ENCODE measurements around the gene MACROD2. TPM values are rescaled to one million over a fixed set of nuclear protein-coding genes. Genes with fewer than 3 reads are reported as not detected.
A peak's percentile ranks its signal among the peaks of the same experiment; 100 is the strongest.

The MACROD2 gene
- total and polyA plus RNA-seq, 9 donors = 2.0 to 4.9 (median 3.1) TPM

- DNase-seq = no peak
- Histone ChIP-seq H3K4me1 (ENCODE audit: control insufficient read depth, insufficient read depth, low read length) (no peaks in the 10 kb centered on the region), H3K27ac (ENCODE audit: low read length) (no peak overlapping the region), H3K9me3 (replicated peaks; ENCODE audit: control insufficient read depth, low read depth, low read length) (no peaks in the 10 kb centered on the region), H3K4me3 (ENCODE audit: low read length) (no peak overlapping the region), H3K36me3 (ENCODE audit: control insufficient read depth, insufficient read depth, low read length) (no peaks in the 10 kb centered on the region), H3K27me3 (ENCODE audit: control insufficient read depth, insufficient read depth, low read length) (no peaks in the 10 kb centered on the region)
- WGBS (ENCODE audit: insufficient coverage) = 91% methylated on average over 1 of the region's 1 CpG
Measured at GRCh38 chr20:15639839-15640238, 1644.5 kb downstream of the MACROD2 start.

GRCh38 chr20:15642109-15642508 is 1646.8 kb downstream of the MACROD2 start:
- H3K36me3 ChIP-seq (ENCODE audit: control insufficient read depth, insufficient read depth, low read length) = no peaks in the 10 kb centered on the region
- no peaks in the 10 kb centered on the region for H3K4me1 ChIP-seq (ENCODE audit: control insufficient read depth, insufficient read depth, low read length)
- H3K27ac ChIP-seq (ENCODE audit: low read length) = no peak overlapping the region
- no peaks in the 10 kb centered on the region for H3K27me3 ChIP-seq (ENCODE audit: control insufficient read depth, insufficient read depth, low read length)
- no peak overlapping the region for H3K4me3 ChIP-seq (ENCODE audit: low read length)
- DNase-seq = no peak
- WGBS (ENCODE audit: insufficient coverage) = no CpG with 5 or more reads among the region's 6 CpGs
- H3K9me3 ChIP-seq (replicated peaks; ENCODE audit: control insufficient read depth, low read depth, low read length) = no peaks in the 10 kb centered on the region

GRCh38 chr20:15642676-15643075 is 1647.4 kb downstream of the MACROD2 start:
- Histone ChIP-seq H3K4me3 (ENCODE audit: low read length) (no peak overlapping the region), H3K36me3 (ENCODE audit: control insufficient read depth, insufficient read depth, low read length) (no peaks in the 10 kb centered on the region), H3K9me3 (replicated peaks; ENCODE audit: control insufficient read depth, low read depth, low read length) (no peaks in the 10 kb centered on the region), H3K27ac (ENCODE audit: low read length) (no peak overlapping the region), H3K4me1 (ENCODE audit: control insufficient read depth, insufficient read depth, low read length) (no peaks in the 10 kb centered on the region), H3K27me3 (ENCODE audit: control insufficient read depth, insufficient read depth, low read length) (no peaks in the 10 kb centered on the region)
- no peak for DNase-seq
- 48% methylated on average over 2 of the region's 4 CpGs for WGBS (ENCODE audit: insufficient coverage)

- DNase-seq = no peak
- no peaks in the 10 kb centered on the region for H3K9me3 ChIP-seq (replicated peaks; ENCODE audit: control insufficient read depth, low read depth, low read length)
- H3K27me3 ChIP-seq (ENCODE audit: control insufficient read depth, insufficient read depth, low read length) = no peaks in the 10 kb centered on the region
- no CpG with 5 or more reads among the region's 2 CpGs for WGBS (ENCODE audit: insufficient coverage)
- H3K27ac ChIP-seq (ENCODE audit: low read length) = no peak overlapping the region
- H3K4me3 ChIP-seq (ENCODE audit: low read length) = no peak overlapping the region
- no peaks in the 10 kb centered on the region for H3K4me1 ChIP-seq (ENCODE audit: control insufficient read depth, insufficient read depth, low read length)
- H3K36me3 ChIP-seq (ENCODE audit: control insufficient read depth, insufficient read depth, low read length) = no peaks in the 10 kb centered on the region
Measured at GRCh38 chr20:15643713-15644112, 1648.4 kb downstream of the MACROD2 start.

- WGBS (ENCODE audit: insufficient coverage) = 67% methylated on average over 1 of the region's 2 CpGs
- no peak overlapping the region for H3K4me3 ChIP-seq (ENCODE audit: low read length)
- H3K9me3 ChIP-seq (replicated peaks; ENCODE audit: control insufficient read depth, low read depth, low read length) = no peaks in the 10 kb centered on the region
- H3K36me3 ChIP-seq (ENCODE audit: control insufficient read depth, insufficient read depth, low read length) = no peaks in the 10 kb centered on the region
- H3K4me1 ChIP-seq (ENCODE audit: control insufficient read depth, insufficient read depth, low read length) = no peaks in the 10 kb centered on the region
- DNase-seq = no peak
- H3K27ac ChIP-seq (ENCODE audit: low read length) = no peak overlapping the region
- no peaks in the 10 kb centered on the region for H3K27me3 ChIP-seq (ENCODE audit: control insufficient read depth, insufficient read depth, low read length)
Measured at GRCh38 chr20:15645816-15646215, 1650.5 kb downstream of the MACROD2 start.

GRCh38 chr20:15653396-15654207 is 1658.3 kb downstream of the MACROD2 start:
- Histone ChIP-seq H3K4me1 (ENCODE audit: control insufficient read depth, insufficient read depth, low read length) (peaks cover 5% of the 10 kb centered on the region), H3K27ac (ENCODE audit: low read length) (no peak overlapping the region), H3K36me3 (ENCODE audit: control insufficient read depth, insufficient read depth, low read length) (no peaks in the 10 kb centered on the region), H3K27me3 (ENCODE audit: control insufficient read depth, insufficient read depth, low read length) (no peaks in the 10 kb centered on the region), H3K4me3 (ENCODE audit: low read length) (no peak overlapping the region), H3K9me3 (replicated peaks; ENCODE audit: control insufficient read depth, low read depth, low read length) (no peaks in the 10 kb centered on the region)
- WGBS (ENCODE audit: insufficient coverage) = 82% methylated on average over 3 of the region's 8 CpGs
- DNase-seq = no peak

- Histone ChIP-seq H3K4me1 (ENCODE audit: control insufficient read depth, insufficient read depth, low read length) (peaks cover 5% of the 10 kb centered on the region), H3K27ac (ENCODE audit: low read length) (no peak overlapping the region), H3K4me3 (ENCODE audit: low read length) (no peak overlapping the region), H3K27me3 (ENCODE audit: control insufficient read depth, insufficient read depth, low read length) (no peaks in the 10 kb centered on the region), H3K36me3 (ENCODE audit: control insufficient read depth, insufficient read depth, low read length) (no peaks in the 10 kb centered on the region), H3K9me3 (replicated peaks; ENCODE audit: control insufficient read depth, low read depth, low read length) (no peaks in the 10 kb centered on the region)
- WGBS (ENCODE audit: insufficient coverage) = no CpG with 5 or more reads among the region's 2 CpGs
- peak; percentile 23 for DNase-seq
Measured at GRCh38 chr20:15654208-15654649, 1658.9 kb downstream of the MACROD2 start.

GRCh38 chr20:15655295-15655874 is 1660.1 kb downstream of the MACROD2 start:
- WGBS (ENCODE audit: insufficient coverage) = no CpG with 5 or more reads among the region's 7 CpGs
- Histone ChIP-seq H3K9me3 (replicated peaks; ENCODE audit: control insufficient read depth, low read depth, low read length) (no peaks in the 10 kb centered on the region), H3K4me3 (ENCODE audit: low read length) (no peak overlapping the region), H3K27me3 (ENCODE audit: control insufficient read depth, insufficient read depth, low read length) (no peaks in the 10 kb centered on the region), H3K27ac (ENCODE audit: low read length) (no peak overlapping the region), H3K4me1 (ENCODE audit: control insufficient read depth, insufficient read depth, low read length) (peaks cover 5% of the 10 kb centered on the region), H3K36me3 (ENCODE audit: control insufficient read depth, insufficient read depth, low read length) (no peaks in the 10 kb centered on the region)
- peak; percentile 85 for DNase-seq

GRCh38 chr20:15656124-15656523 is 1660.8 kb downstream of the MACROD2 start:
- peak overlapping the region; percentile 33 for H3K27ac ChIP-seq (ENCODE audit: low read length)
- DNase-seq = no peak
- 33% methylated on average over 1 of the region's 2 CpGs for WGBS (ENCODE audit: insufficient coverage)
- no peaks in the 10 kb centered on the region for H3K27me3 ChIP-seq (ENCODE audit: control insufficient read depth, insufficient read depth, low read length)
- H3K9me3 ChIP-seq (replicated peaks; ENCODE audit: control insufficient read depth, low read depth, low read length) = no peaks in the 10 kb centered on the region
- peaks cover 5% of the 10 kb centered on the region for H3K4me1 ChIP-seq (ENCODE audit: control insufficient read depth, insufficient read depth, low read length)
- H3K36me3 ChIP-seq (ENCODE audit: control insufficient read depth, insufficient read depth, low read length) = no peaks in the 10 kb centered on the region
- H3K4me3 ChIP-seq (ENCODE audit: low read length) = no peak overlapping the region

GRCh38 chr20:15658295-15658694 is 1663.0 kb downstream of the MACROD2 start:
- peak; percentile 11 for DNase-seq
- 35% methylated on average over 4 of the region's 5 CpGs for WGBS (ENCODE audit: insufficient coverage)
- Histone ChIP-seq H3K4me1 (ENCODE audit: control insufficient read depth, insufficient read depth, low read length) (peaks cover 5% of the 10 kb centered on the region), H3K27me3 (ENCODE audit: control insufficient read depth, insufficient read depth, low read length) (no peaks in the 10 kb centered on the region), H3K4me3 (ENCODE audit: low read length) (no peak overlapping the region), H3K9me3 (replicated peaks; ENCODE audit: control insufficient read depth, low read depth, low read length) (no peaks in the 10 kb centered on the region), H3K36me3 (ENCODE audit: control insufficient read depth, insufficient read depth, low read length) (no peaks in the 10 kb centered on the region), H3K27ac (ENCODE audit: low read length) (no peak overlapping the region)
